Suprapubic skin (tissue), 4 donors: ENCODE measurements around the gene ZNF407. TPM values are rescaled to one million over a fixed set of nuclear protein-coding genes. Genes with fewer than 3 reads are reported as not detected.

Experiments used
- DNase-seq, 2 donors: peaks; one replicate each; pipeline ENCODE4 v3.0.0-alpha.2; 2019; ENCODE audit warnings: low spot score in 2 of 2
- H3K27ac ChIP-seq: fragments of 200-600 bp; sonication (generic); one replicate; pipeline ENCODE4 v1.5.1; 2019
- H3K27me3 ChIP-seq: fragments of 200-600 bp; sonication (generic); one replicate; pipeline ENCODE4 v1.5.1; 2019
- H3K36me3 ChIP-seq: fragments of 200-600 bp; sonication (generic); one replicate; pipeline ENCODE4 v1.5.1; 2019
- H3K4me1 ChIP-seq: fragments of 200-600 bp; sonication (generic); one replicate; pipeline ENCODE4 v1.5.1; 2019
- H3K4me3 ChIP-seq: fragments of 200-600 bp; sonication (generic); one replicate; pipeline ENCODE4 v1.5.1; 2019; ENCODE audit warnings: mild to moderate bottlenecking
- H3K9me3 ChIP-seq: fragments of 200-600 bp; sonication (generic); one replicate; pipeline ENCODE4 v1.5.1; 2019
- CTCF ChIP-seq, 2 donors: fragments of 200-600 bp in 1 of 2; fragments of 450-650 bp in 1 of 2; sonication (generic) in 1 of 2; IDR thresholded peaks; one replicate each; pipeline ENCODE4 v1.5.1; 2016 to 2019; ENCODE audit warnings: antibody characterized with exemption in 2 of 2, mild to moderate bottlenecking in 1 of 2, moderate library complexity in 1 of 2
- EP300 ChIP-seq: sonication (generic); formaldehyde crosslinking; IDR thresholded peaks from one replicate; pipeline ENCODE4 v1.6.1; 2017; ENCODE audit warnings: antibody characterized with exemption
- POLR2A ChIP-seq, 2 donors: fragments of 450-650 bp; IDR thresholded peaks; one replicate each; pipeline ENCODE4 v1.6.1; 2017; ENCODE audit warnings: antibody characterized with exemption in 2 of 2, mild to moderate bottlenecking in 2 of 2, moderate library complexity in 2 of 2
- POLR2AphosphoS5 ChIP-seq, 3 donors: sonication (generic); formaldehyde crosslinking; IDR thresholded peaks; one replicate each; pipeline ENCODE4 v1.6.1; 2017; ENCODE audit warnings: antibody characterized with exemption in 3 of 3
- WGBS: methylation state at CpG from one replicate; pipeline ENCODE4 v1.1.5; 2018; 5-methylcytosine and 5-hydroxymethylcytosine counted together
- total RNA-seq, 4 donors: library from RNA; depleted of rRNA; stranded (reverse); fragments of >200 nt; gene quantifications; one replicate each; pipeline ENCODE4 v1.1.0, GENCODE V29; 2016

Gene ZNF407
- total RNA-seq, 4 donors from 2014 or later = 10.7 to 22.1 (median 13.8) TPM

DNA sequence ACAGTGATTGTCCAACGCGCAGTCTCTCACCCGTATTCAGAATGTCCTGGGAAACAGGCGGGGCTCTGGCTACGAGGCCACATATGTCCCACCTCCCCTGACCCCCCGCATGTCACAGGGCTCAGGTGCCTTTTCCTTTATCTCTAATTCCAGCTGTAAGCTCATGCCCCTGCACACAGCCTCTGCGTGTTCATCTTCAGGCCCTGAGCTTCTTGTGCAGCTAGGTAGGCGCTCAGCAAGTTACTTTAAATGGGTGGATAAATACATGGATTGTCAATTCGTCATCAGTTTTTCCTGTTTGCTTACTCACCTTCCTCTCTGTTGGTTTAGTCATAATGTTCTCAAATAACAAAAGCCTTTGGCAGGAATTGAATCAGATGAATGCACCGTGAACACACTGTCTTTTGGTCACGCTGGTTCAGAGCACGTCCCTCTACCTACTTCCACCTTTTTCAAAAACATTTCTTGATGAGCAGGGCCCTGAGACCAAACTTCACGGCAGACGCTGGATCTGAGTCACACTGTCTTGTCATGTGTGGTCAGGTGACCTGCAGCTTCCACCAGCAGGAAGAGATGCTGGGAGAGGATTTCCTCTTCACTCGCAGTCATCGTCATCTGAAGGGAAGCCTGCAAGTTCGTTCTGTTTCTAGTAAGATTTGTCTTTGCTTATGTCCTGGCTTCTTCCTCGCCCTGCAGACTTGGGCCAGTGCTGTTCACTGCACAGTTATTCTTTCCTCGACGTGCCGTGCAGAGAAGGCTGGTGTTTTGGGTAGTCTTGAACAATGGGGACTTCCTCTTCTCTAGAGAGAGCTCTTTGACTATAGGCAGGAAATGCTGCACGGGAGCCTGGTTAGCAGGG lies 473.2 kb downstream of the ZNF407 start:
- no peaks in the 10 kb centered on the region for H3K27me3 ChIP-seq
- H3K4me1 ChIP-seq = no peaks in the 10 kb centered on the region
- H3K9me3 ChIP-seq = peaks cover 5% of the 10 kb centered on the region
- TF ChIP-seq POLR2AphosphoS5 (IDR thresholded peaks at IDR 0.05) (no peak), EP300 (no peak), CTCF (IDR thresholded peaks at IDR 0.05) (no peak), POLR2A (IDR thresholded peaks at IDR 0.05) (no peak)
- H3K27ac ChIP-seq = peak overlapping the region; percentile 68
- DNase-seq = no peak
- peak overlapping the region; percentile 8 for H3K4me3 ChIP-seq
- WGBS = 68% methylated on average over 22 of the region's 22 CpGs
- no peaks in the 10 kb centered on the region for H3K36me3 ChIP-seq

DNA sequence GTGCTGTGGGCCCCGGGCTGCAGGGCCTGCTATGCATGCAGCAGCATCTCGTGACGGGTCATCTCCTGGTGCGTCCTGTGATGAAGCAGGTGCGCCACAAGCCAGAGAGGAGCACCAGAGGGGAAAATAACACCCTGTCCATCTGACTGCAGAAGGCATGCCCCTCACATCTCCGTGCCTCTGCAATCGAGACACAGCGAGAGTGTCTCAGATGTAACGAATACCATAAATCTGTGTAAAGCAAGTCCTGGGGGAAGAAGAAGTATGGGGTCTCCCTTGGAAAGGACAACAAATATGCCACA lies 473.8 kb downstream of the ZNF407 start:
- TF ChIP-seq POLR2AphosphoS5 (IDR thresholded peaks at IDR 0.05) = no peak
- no peak for TF ChIP-seq POLR2A (IDR thresholded peaks at IDR 0.05)
- no peak for TF ChIP-seq EP300
- TF ChIP-seq CTCF (IDR thresholded peaks at IDR 0.05) = no peak
- H3K4me3 ChIP-seq = peak overlapping the region; percentile 8
- DNase-seq = no peak
- H3K27ac ChIP-seq = peak overlapping the region; percentile 68
- peaks cover 7% of the 10 kb centered on the region for H3K9me3 ChIP-seq
- H3K36me3 ChIP-seq = no peaks in the 10 kb centered on the region
- 85% methylated on average over 9 of the region's 9 CpGs for WGBS
- H3K4me1 ChIP-seq = no peaks in the 10 kb centered on the region
- no peaks in the 10 kb centered on the region for H3K27me3 ChIP-seq

GRCh38 chr18:75071866-75072671 lies 474.4 kb downstream of the ZNF407 start:
- DNase-seq = no peak
- TF ChIP-seq CTCF (IDR thresholded peaks at IDR 0.05) = no peak
- TF ChIP-seq POLR2A (IDR thresholded peaks at IDR 0.05) = no peak
- TF ChIP-seq POLR2AphosphoS5 (IDR thresholded peaks at IDR 0.05) = no peak
- no peak for TF ChIP-seq EP300
- Histone ChIP-seq H3K4me3 (no peak overlapping the region), H3K4me1 (no peaks in the 10 kb centered on the region), H3K27ac (no peak overlapping the region), H3K9me3 (peaks cover 13% of the 10 kb centered on the region), H3K36me3 (no peaks in the 10 kb centered on the region), H3K27me3 (no peaks in the 10 kb centered on the region)
- 71% methylated on average over 16 of the region's 28 CpGs for WGBS

GRCh38 chr18:75072672-75073371 lies 475.2 kb downstream of the ZNF407 start:
- Histone ChIP-seq H3K27me3 (no peaks in the 10 kb centered on the region), H3K27ac (no peak overlapping the region), H3K4me1 (no peaks in the 10 kb centered on the region), H3K4me3 (no peak overlapping the region), H3K36me3 (no peaks in the 10 kb centered on the region), H3K9me3 (peaks cover 14% of the 10 kb centered on the region)
- no peak for DNase-seq
- WGBS = 98% methylated on average over 10 of the region's 21 CpGs
- TF ChIP-seq POLR2AphosphoS5 (IDR thresholded peaks at IDR 0.05) = no peak
- TF ChIP-seq CTCF (IDR thresholded peaks at IDR 0.05) = no peak
- TF ChIP-seq EP300 = no peak
- TF ChIP-seq POLR2A (IDR thresholded peaks at IDR 0.05) = no peak

GRCh38 chr18:75073654-75074053 lies 476.0 kb downstream of the ZNF407 start:
- TF ChIP-seq EP300 (no peak), POLR2AphosphoS5 (IDR thresholded peaks at IDR 0.05) (no peak), POLR2A (IDR thresholded peaks at IDR 0.05) (no peak), CTCF (IDR thresholded peaks at IDR 0.05) (no peak)
- no peaks in the 10 kb centered on the region for H3K4me1 ChIP-seq
- no peak overlapping the region for H3K27ac ChIP-seq
- no peak overlapping the region for H3K4me3 ChIP-seq
- peaks cover 14% of the 10 kb centered on the region for H3K9me3 ChIP-seq
- WGBS = 100% methylated on average over 2 of the region's 9 CpGs
- H3K27me3 ChIP-seq = no peaks in the 10 kb centered on the region
- no peaks in the 10 kb centered on the region for H3K36me3 ChIP-seq
- no peak for DNase-seq
